T-helper 17 cell (primary cell): ENCODE data around the gene ZNF527. TPM values are rescaled to one million over a fixed set of nuclear protein-coding genes. Genes with fewer than 3 reads are reported as not detected.
A peak's percentile ranks its signal among the peaks of the same experiment; 100 is the strongest.
"Not testable (repeated sequence)": the region's sequence is repeated elsewhere in the genome, so short reads cannot be mapped to it uniquely, and the experiment has no call there.

Experiments used
- ATAC-seq: fragments of 150-1000 bp; cut with Tn5 transposase; 2 replicates; pipeline ENCODE4 v1.10.0; 2021; ENCODE audit warnings: mild to moderate bottlenecking, moderate library complexity
- DNase-seq, 3 donors: peaks; one replicate each; pipeline versions ENCODE4 v3.0.0 to v3.0.0-alpha.2; 2020 to 2021
- H3K9me3 ChIP-seq: one replicate; pipeline ENCODE4 v1.7.0; 2013; ENCODE audit warnings: low read length, mild to moderate bottlenecking; ENCODE audit not compliant: control insufficient read depth, poor library complexity, severe bottlenecking
- H3K27ac Mint-ChIP-seq: one replicate; pipeline ENCODE4 v1.8.0; 2022; ENCODE audit warnings: mild to moderate bottlenecking, moderate library complexity, mixed read lengths
- H3K27me3 Mint-ChIP-seq: one replicate; pipeline ENCODE4 v1.8.0; 2022; ENCODE audit warnings: mixed read lengths
- H3K36me3 Mint-ChIP-seq: one replicate; pipeline ENCODE4 v1.8.0; 2022; ENCODE audit warnings: low read depth, mixed read lengths
- H3K4me1 Mint-ChIP-seq: one replicate; pipeline ENCODE4 v1.8.0; 2022; ENCODE audit warnings: mild to moderate bottlenecking, mixed read lengths
- H3K4me3 Mint-ChIP-seq: one replicate; pipeline ENCODE4 v1.8.0; 2022; ENCODE audit warnings: mild to moderate bottlenecking, moderate library complexity, mixed read lengths
- total RNA-seq, 4 donors: library from RNA in 2 of 4; stranded (reverse) in 2 of 4; gene quantifications; one replicate each; pipeline ENCODE4 v1.2.3 and lab custom pipeline; 2022 to 2026

ZNF527 gene
- total RNA-seq (1 to 10 TPM; 9.0 to 9.2 TPM), total RNA-seq (lab: John Stamatoyannopoulos, UW) (14.8 to 25.3 reads per million in 2 donors)

DNA sequence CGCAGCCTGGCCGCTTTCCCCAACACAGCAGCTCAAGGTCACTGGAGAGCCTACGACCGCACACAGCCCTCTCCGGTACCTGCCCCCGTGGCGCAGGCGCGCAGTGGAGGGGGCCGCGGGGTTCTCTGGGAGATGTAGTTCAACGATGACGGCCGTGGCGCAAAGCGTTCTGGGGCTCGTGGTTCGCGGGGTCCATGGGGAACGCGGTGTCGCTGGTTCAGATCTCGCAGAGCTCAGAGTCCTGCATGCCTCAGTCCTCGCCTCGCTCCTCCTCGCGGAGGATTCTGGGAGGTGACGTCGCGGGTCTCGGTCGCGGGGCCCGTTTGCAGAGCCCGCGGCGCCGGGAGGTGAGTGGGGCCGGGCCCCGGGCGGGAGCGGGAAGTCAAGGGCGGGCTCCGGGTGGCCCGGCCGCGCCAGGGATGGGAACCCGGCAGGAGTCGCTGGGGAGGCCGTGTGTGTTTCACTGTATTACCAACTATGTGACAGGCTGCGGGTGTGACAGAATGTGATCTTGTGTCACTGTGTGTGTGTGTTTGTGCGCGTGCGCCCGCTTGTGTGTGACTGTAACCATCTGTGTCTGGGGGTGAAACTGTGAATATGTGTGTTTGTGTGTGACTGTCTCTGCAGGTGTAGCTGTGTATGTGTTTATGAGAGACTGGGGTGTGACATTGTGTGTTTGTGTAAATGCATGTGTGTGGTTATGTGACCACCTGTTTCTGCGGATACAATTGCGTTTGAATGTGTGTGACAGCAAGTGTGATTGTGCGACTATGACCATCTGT lies at the start of gene ZNF527:
Gene ZNF527 (plus strand): TSS at position 220 of the 782 bp plus-strand sequence. CDS start 3,100 bp downstream, outside the sequence.
- H3K4me1 Mint-ChIP-seq = peaks cover 9% of the 10 kb centered on the region
- H3K36me3 Mint-ChIP-seq = no peaks in the 10 kb centered on the region
- peak within 1 kb of the TSS; percentile 94 for H3K4me3 Mint-ChIP-seq
- DNase-seq (peak; percentile 92 to 97 (median 95)), ATAC-seq (peak; percentile 98)
- H3K27ac Mint-ChIP-seq = peak within 1 kb of the TSS; percentile 89
- no peaks in the 10 kb centered on the region for H3K27me3 Mint-ChIP-seq
- peaks cover 2% of the 10 kb centered on the region for H3K9me3 ChIP-seq

DNA sequence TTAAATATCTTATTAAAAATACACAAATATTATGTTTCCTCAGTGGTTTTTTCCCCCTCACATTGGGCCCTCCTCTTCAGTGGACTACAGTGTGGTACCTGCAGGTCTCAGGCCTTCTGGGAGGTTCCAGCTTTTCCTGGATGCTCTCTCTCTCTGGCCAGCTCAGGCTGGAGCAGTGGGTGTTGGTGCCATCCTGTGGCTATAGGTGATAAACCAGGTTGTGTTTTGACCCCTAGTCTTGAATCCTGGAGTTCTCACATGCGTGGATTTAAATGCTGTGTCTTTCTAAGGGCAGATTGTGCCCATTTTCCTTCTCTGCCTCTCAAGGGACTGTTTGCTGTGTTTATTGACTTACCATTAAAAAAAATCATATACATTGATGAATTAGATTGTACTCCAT lies 41.2 kb upstream of the ZNF527 start:
- no peak for DNase-seq
- H3K27ac Mint-ChIP-seq = peak overlapping the region; percentile 57
- H3K27me3 Mint-ChIP-seq = no peaks in the 10 kb centered on the region
- no peaks in the 10 kb centered on the region for H3K9me3 ChIP-seq
- H3K36me3 Mint-ChIP-seq = peaks cover 18% of the 10 kb centered on the region
- peaks cover 10% of the 10 kb centered on the region for H3K4me1 Mint-ChIP-seq
- ATAC-seq = no peak
- H3K4me3 Mint-ChIP-seq = no peak overlapping the region

DNA sequence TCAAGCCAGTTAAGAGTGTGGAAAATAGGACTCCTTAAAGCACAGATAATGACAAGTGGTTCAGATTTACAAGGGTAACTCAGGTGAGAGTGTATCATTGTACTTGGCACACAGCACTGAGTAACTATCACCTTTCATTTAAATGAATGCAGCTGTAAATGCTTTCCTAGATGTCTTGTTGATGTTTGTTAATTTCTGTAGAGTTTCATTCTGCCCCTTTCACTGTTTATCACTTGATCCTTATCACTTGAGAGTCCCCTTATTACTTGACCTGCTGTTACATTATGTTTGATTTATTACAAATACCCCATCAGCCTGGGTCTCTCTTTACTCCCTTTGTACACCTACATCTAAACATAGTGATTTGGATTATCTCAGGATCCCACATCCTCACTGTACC lies 38.1 kb upstream of the ZNF527 start:
- H3K4me3 Mint-ChIP-seq = no peak overlapping the region
- no peaks in the 10 kb centered on the region for H3K9me3 ChIP-seq
- ATAC-seq = no peak

DNA sequence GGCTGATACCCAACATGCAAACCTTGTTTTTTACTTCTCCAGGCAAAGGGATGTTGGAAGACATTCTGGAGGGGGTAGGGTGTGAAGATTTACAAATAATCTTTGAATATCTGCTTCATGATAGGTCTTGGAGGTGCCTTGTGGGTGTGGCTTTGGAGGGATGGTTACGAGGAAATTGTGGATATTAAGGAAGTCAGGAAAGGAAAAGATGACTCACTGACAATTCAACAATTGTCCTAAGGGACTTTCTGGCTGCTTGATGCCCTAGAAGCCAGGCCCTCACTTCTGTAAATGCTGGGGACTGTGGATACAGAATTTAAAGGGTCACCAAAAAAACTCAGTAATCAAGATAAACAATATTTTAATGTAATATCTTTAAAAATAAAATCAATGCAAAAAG lies 37.4 kb upstream of the ZNF527 start:
- Mint-ChIP-seq H3K27ac (no peak overlapping the region), H3K4me1 (peaks cover 20% of the 10 kb centered on the region), H3K27me3 (no peaks in the 10 kb centered on the region), H3K4me3 (peak overlapping the region; percentile 89), H3K36me3 (peaks cover 13% of the 10 kb centered on the region)
- no peak for DNase-seq
- H3K9me3 ChIP-seq = no peaks in the 10 kb centered on the region
- no peak for ATAC-seq

More for the DNA sequence above, 38.1 kb upstream of the ZNF527 start:
- no peak for DNase-seq
- Mint-ChIP-seq H3K27ac (no peak overlapping the region), H3K36me3 (peaks cover 13% of the 10 kb centered on the region), H3K27me3 (no peaks in the 10 kb centered on the region), H3K4me1 (peaks cover 16% of the 10 kb centered on the region)

DNA sequence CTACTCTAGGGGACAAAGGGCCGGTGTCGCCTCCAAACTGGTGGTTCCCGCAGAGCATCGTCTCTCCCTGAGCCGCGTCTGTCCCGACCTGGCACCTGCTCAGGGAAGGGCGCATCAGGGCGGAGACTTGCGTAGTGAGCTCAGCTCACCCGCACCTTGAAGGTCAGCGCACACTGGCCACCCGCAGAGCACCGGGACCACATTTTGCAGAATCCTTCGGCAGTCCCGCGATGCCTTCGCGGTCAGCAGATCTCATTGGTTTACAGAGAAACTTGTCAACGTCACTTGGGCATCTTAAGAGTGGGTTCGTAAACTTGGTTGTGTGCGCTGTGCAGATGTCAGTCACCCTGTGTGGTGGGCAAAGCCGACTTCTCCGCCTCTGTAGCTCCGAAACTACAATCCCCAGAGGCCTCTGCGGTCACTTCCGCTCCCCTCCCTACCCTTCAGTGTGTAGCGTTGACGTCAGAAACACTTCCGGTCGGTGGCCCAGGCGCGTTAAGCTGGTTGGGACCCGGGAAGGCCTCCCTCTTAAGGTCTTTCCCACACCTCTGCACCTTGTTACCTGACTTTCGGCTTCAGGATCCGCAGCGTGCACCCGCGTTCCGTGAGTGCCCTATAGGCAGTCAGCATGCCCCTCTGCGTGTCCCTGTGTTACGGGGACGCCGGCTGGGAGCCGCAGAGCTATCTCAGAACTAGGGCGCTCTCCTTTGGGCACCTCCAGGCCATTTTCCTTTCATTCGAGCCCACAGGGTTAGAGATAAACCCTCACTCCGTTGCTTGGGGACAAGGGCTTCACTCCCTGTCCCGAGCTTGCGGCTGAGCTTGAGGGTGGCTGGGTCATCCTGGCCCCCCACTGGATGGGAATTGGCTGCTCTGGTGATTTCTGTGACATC lies 36.5 kb upstream of the ZNF527 start:
- DNase-seq (peak; percentile 76 to 80 (median 79)), ATAC-seq (peak; percentile 100)
- Mint-ChIP-seq H3K4me3 (peak overlapping the region; percentile 89), H3K4me1 (peaks cover 20% of the 10 kb centered on the region), H3K27ac (peak overlapping the region; percentile 92), H3K36me3 (peaks cover 9% of the 10 kb centered on the region), H3K27me3 (no peaks in the 10 kb centered on the region)
- H3K9me3 ChIP-seq = no peaks in the 10 kb centered on the region

DNA sequence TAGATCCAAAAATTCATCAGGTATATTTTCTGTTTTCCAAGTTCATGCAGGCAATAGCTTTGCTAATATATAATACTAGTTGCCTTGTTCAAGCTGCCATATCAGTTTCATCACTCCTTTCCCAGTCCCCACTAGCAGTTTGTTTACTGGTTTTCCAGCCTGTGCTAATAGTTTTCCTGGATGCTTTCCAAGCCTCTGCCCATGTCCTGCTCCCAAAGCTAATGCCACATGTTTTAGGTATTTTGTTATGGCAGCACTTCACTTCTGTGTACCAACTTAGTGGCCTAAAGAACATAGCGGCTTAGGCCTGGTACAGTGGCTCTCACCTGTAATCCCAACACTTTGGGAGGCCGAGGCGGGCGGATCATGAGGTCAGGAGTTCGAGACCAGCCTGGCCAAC lies 28.1 kb upstream of the ZNF527 start:
- H3K9me3 ChIP-seq = no peaks in the 10 kb centered on the region
- H3K36me3 Mint-ChIP-seq = peaks cover 8% of the 10 kb centered on the region
- DNase-seq (no peak), ATAC-seq (no peak)
- H3K27me3 Mint-ChIP-seq = no peaks in the 10 kb centered on the region
- no peak overlapping the region for H3K4me3 Mint-ChIP-seq
- H3K4me1 Mint-ChIP-seq = peaks cover 9% of the 10 kb centered on the region
- H3K27ac Mint-ChIP-seq = no peak overlapping the region

DNA sequence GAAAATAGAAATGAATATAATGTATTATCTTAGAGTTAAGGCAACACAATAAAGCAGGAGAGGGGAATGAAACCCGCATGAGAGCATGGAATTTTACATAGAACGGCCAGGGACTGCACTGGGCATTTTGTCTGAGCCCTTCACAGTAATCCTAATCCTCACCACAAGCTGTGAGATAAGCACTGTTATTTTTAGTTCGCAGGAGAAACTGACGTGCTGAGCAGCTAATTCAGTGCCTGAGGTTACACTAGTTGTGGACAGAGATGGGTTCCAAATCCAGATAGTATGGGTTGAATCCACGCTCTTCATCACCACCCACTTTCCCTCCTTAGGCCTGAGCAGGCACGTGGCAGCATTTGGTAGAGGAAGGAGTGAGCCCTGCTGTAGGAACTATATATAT lies 24.8 kb upstream of the ZNF527 start:
- no peak for ATAC-seq
- peaks cover 13% of the 10 kb centered on the region for H3K36me3 Mint-ChIP-seq
- H3K27ac Mint-ChIP-seq = no peak overlapping the region

DNA sequence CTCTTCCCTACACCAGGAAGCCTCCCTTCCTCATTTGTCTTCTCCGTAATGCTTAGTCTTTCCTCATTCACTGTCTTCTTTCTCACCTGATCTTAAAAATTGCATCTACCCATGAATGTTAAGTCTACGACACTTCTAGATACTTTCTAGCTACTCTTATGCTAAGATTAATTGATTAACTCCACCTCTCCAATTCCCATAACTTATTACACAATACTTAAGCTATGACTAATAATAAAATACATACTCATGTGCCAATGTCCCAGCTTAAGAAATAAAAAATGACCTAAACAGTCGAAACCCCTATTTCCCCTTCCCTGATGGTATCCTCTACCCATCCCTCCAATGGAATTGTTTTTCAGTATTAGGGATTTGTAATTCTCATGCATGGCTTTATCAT lies 22.8 kb upstream of the ZNF527 start:
- Mint-ChIP-seq H3K27me3 (no peaks in the 10 kb centered on the region), H3K4me3 (no peak overlapping the region), H3K36me3 (peaks cover 12% of the 10 kb centered on the region), H3K4me1 (no peaks in the 10 kb centered on the region), H3K27ac (no peak overlapping the region)
- no peak for ATAC-seq
- no peak for DNase-seq
- no peaks in the 10 kb centered on the region for H3K9me3 ChIP-seq

More for the DNA sequence above, 24.8 kb upstream of the ZNF527 start:
- H3K4me3 Mint-ChIP-seq = no peak overlapping the region
- H3K9me3 ChIP-seq = no peaks in the 10 kb centered on the region
- peaks cover 2% of the 10 kb centered on the region for H3K4me1 Mint-ChIP-seq
- DNase-seq = no peak
- no peaks in the 10 kb centered on the region for H3K27me3 Mint-ChIP-seq

DNA sequence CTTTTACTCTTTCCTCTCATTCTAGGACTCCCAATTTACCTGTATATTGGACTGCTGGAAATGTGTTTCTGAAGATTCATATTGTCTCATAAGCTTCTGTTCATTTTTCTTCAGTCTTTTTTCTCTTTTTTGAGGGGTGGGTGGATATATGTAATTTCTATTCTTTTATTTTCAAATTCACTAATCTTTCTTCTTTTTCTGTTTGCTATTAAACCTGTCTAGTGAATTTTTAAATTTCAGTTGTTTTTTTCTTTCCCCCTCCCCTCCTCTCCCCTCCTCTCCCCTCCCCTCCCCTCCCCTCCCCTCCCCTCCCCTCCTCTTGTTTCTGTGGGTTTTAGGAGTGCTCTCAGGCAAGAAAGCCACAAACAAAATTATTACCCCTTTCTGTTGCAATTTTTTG lies 16.9 kb upstream of the ZNF527 start:
- H3K9me3 ChIP-seq = peaks cover 4% of the 10 kb centered on the region
- H3K4me1 Mint-ChIP-seq = no peaks in the 10 kb centered on the region
- no peak for DNase-seq
- H3K4me3 Mint-ChIP-seq = no peak overlapping the region
- H3K27ac Mint-ChIP-seq = no peak overlapping the region
- H3K36me3 Mint-ChIP-seq = peaks cover 13% of the 10 kb centered on the region
- ATAC-seq = no peak
- H3K27me3 Mint-ChIP-seq = no peaks in the 10 kb centered on the region

DNA sequence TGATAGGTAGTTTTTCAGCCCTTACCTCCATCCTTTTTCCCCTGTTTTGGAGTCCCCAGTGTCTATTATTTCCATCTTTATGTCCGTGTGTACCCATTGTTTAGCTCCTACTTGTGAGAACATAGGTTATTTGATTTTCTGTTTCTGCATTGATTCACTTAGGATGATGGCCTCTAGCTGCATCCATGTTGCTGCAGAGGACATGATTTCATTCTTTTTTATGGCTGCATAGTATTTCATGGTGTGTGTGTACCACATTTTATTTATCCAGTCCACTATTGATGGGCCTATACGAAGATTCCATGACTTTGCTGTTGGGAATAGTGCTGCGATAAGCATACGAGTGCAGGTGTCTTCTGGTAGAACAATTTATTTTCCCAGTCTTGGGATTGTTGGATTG lies 15.0 kb upstream of the ZNF527 start:
- no peak for ATAC-seq
- H3K4me3 Mint-ChIP-seq = no peak overlapping the region
- H3K27ac Mint-ChIP-seq = no peak overlapping the region
- H3K36me3 Mint-ChIP-seq = peaks cover 15% of the 10 kb centered on the region
- peaks cover 4% of the 10 kb centered on the region for H3K9me3 ChIP-seq
- no peak for DNase-seq
- H3K4me1 Mint-ChIP-seq = no peaks in the 10 kb centered on the region
- H3K27me3 Mint-ChIP-seq = no peaks in the 10 kb centered on the region

DNA sequence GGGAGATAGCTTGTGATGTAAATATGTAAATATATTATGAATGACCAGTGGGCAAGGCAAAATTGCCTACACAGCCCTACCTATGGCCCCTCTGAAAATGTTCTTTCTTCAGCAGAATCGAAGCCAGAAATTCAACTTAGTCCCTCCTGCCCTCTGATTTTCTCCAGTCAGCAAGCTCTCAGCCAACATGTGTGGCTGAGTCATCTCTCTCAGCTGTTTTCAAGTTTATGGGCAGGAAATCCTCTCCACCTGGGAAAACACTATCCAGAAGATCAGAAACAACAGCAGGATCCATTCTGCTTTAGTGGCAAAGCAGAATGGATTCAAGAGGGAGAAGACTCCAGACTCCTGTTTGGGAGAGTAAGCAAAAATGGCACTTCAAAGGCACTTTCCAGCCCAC lies 8.9 kb upstream of the ZNF527 start:
- H3K36me3 Mint-ChIP-seq = peaks cover 8% of the 10 kb centered on the region
- no peak for ATAC-seq
- no peaks in the 10 kb centered on the region for H3K4me1 Mint-ChIP-seq
- peaks cover 10% of the 10 kb centered on the region for H3K9me3 ChIP-seq
- H3K27me3 Mint-ChIP-seq = no peaks in the 10 kb centered on the region
- H3K4me3 Mint-ChIP-seq = no peak overlapping the region
- no peak overlapping the region for H3K27ac Mint-ChIP-seq
- no peak for DNase-seq

DNA sequence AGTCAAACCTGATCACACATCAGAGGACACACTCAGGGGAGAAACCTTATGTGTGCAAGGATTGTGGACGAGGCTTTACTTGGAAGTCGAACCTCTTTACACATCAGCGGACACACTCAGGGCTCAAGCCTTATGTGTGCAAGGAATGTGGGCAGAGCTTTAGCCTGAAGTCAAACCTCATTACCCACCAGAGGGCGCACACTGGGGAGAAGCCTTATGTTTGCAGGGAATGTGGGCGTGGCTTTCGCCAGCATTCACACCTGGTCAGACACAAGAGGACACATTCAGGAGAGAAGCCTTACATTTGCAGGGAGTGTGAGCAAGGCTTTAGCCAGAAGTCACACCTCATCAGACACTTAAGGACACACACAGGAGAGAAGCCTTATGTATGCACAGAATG lies 8.2 kb upstream of the ZNF527 start:
- no peak overlapping the region for H3K4me3 Mint-ChIP-seq
- DNase-seq = no peak
- H3K27ac Mint-ChIP-seq = no peak overlapping the region
- peaks cover 8% of the 10 kb centered on the region for H3K36me3 Mint-ChIP-seq
- no peaks in the 10 kb centered on the region for H3K4me1 Mint-ChIP-seq
- peaks cover 6% of the 10 kb centered on the region for H3K9me3 ChIP-seq
- H3K27me3 Mint-ChIP-seq = no peaks in the 10 kb centered on the region
- no peak for ATAC-seq

DNA sequence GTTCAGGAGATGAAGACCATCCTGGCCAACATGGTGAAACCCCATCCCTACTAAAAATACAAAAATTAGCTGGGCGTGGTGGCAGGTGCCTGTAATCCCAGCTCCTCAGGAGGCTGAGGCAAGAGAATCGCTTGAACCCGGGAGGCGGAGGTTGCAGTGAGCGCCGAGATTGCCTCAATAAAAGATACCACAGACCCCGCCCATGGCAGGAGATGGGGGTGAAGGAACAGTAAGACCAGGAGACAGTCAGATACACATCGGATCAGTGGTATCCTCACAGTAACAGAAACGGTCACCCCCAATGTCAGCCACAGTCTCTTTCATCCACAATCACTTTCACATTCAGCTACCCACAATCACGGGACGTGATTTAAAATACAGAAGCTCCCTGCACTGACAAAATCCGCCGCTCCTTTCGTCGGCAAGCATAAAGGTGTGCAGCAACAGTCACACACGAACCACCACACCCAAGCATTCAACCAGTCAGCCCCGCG lies 466 bp upstream of the ZNF527 start:
- Mint-ChIP-seq H3K4me3 (peak overlapping the region; percentile 94), H3K27ac (peak overlapping the region; percentile 89)
- H3K36me3 Mint-ChIP-seq, DNase-seq, H3K4me1 Mint-ChIP-seq, H3K27me3 Mint-ChIP-seq, H3K9me3 ChIP-seq: not testable (repeated sequence)
- ATAC-seq = peak; percentile 48
